HG03159 (cell line): Measurements from ENCODE around the gene SMG5.
"Not testable (repeated sequence)": the region's sequence is repeated elsewhere in the genome, so short reads cannot be mapped to it uniquely, and the experiment has no call there.

Experiments used
- ATAC-seq: cut with Tn5 transposase; IDR thresholded peaks from one replicate; pipeline ENCODE4 v1.9.1; 2021; ENCODE audit warnings: mild to moderate bottlenecking, moderate library complexity; ENCODE audit not compliant: unreplicated experiment

SMG5 gene, protein sequence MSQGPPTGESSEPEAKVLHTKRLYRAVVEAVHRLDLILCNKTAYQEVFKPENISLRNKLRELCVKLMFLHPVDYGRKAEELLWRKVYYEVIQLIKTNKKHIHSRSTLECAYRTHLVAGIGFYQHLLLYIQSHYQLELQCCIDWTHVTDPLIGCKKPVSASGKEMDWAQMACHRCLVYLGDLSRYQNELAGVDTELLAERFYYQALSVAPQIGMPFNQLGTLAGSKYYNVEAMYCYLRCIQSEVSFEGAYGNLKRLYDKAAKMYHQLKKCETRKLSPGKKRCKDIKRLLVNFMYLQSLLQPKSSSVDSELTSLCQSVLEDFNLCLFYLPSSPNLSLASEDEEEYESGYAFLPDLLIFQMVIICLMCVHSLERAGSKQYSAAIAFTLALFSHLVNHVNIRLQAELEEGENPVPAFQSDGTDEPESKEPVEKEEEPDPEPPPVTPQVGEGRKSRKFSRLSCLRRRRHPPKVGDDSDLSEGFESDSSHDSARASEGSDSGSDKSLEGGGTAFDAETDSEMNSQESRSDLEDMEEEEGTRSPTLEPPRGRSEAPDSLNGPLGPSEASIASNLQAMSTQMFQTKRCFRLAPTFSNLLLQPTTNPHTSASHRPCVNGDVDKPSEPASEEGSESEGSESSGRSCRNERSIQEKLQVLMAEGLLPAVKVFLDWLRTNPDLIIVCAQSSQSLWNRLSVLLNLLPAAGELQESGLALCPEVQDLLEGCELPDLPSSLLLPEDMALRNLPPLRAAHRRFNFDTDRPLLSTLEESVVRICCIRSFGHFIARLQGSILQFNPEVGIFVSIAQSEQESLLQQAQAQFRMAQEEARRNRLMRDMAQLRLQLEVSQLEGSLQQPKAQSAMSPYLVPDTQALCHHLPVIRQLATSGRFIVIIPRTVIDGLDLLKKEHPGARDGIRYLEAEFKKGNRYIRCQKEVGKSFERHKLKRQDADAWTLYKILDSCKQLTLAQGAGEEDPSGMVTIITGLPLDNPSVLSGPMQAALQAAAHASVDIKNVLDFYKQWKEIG

DNA sequence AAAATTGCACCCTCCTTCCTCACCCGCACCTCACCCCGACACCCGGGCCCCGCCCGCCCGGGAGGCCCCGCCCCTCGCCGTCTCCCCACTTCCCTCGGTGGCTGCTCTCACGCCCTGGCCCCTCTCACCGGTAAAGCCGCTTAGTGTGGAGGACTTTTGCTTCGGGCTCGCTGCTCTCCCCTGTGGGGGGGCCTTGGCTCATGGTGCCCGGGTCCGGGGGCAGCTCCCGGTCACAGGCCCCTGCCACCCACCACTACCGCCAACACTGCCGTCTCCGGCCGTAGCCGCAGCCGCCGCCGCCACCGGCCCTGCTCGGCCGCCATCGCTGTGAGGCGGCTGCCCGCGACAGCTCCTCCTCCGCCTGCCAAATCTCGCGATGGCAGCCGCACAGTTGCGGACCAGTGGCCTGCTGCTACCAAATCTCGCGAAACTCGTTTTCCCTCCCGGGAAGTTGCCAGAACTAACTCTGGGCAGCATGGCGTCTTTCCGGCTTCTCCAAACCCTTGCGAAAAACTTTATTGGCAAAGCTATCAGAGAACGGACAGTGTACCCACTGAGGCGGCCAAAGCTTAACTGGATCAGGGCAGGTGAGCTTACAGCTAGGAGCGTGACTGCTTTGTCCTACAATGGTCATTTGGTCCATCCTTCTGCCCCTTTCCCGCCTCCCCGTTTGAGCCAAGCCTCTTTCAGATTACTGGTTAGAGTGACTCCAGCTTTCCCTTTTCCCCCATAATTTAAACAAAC is at the start of gene SMG5:
TSS of gene SMG5 (minus strand) at position 347 of the 744 bp plus-strand sequence. CDS start at position 202, 145 bp downstream.
- peak; percentile 81 for ATAC-seq

- not testable (repeated sequence) for ATAC-seq
These were observed 40.6 kb upstream of the SMG5 start for GRCh38 chr1:156323179-156323578.

DNA sequence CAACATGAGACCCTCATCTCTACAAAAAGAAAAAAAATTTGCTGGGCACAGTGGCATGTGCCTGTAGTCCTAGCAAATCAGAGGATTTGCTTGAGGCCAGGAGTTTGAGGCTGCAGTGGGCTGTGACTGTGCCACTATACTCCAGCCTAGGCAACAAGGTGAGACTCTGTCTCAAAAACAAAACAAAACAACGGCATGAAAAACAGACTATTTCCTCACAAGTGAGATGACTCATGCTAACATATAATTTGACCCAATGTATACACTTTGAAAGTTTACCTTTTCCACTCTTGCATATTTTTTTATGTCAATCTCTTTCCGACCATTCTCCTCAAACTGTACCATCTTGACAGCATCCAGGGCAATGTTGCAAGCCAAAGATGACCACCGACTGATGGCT is 37.9 kb upstream of the SMG5 start:
- no peak for ATAC-seq

- ATAC-seq: no peak
These were observed 37.0 kb upstream of the SMG5 start for GRCh38 chr1:156319664-156320063.

DNA sequence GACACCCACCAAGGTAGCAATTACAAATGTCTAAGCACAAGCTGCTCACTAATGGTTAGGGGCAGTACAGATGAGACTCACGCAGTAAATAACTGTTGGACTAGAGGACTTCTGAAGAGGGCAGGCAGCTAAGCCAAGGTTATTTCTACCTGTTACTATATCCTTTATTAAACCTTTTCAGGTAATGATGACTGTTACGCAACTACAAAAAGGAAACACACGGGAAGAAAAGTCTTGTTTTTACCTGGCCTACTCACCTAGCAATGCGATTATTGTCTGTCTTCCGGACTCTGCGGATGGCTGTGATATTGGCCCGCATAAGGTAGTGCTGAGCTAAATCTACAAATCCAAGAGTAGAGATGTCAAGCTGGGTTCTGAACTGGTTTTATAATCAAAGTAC is 34.3 kb upstream of the SMG5 start:
- no peak for ATAC-seq

DNA sequence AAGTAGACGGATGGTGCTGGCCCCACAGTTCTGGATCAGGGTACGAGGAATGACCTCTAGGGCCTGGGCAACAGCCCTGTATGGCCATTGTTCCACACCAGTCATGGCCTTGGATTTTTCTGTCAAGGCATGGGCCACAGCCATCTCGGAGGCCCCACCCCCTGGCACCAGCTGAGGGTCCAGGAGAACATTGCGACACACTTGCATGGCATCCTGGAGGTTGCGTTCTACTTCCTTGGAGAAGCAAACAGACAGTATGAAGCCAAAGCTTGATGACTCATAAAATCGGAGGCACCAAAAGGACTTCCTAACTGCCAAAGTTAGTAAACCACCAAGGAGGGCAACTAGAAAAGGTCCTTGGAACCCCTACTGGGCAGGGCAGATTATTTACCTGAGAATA is 28.3 kb upstream of the SMG5 start:
- no peak for ATAC-seq

- ATAC-seq: no peak
These were observed 25.5 kb upstream of the SMG5 start for GRCh38 chr1:156308078-156308477.

- no peak for ATAC-seq
These were observed 22.6 kb upstream of the SMG5 start for GRCh38 chr1:156305215-156305614.

DNA sequence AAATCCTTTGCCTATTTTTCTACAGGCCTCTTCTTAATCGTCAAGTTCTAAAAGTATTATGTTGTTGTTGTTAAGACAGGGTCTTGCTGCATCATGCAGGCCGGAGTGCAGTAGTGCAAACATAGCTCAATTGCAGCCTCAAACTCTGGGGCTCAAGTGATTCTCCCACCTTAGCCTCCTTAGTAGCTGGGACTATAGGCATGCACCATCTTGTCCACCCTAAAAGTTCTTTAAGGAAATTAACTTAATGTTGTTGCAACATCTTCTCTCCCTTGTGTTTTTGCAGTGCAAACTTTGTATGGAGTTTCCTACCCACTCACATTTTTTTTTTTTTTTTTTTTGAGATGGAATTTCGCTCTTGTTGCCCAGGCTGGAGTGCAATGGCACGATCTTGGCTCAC is 20.6 kb upstream of the SMG5 start:
- ATAC-seq: no peak

DNA sequence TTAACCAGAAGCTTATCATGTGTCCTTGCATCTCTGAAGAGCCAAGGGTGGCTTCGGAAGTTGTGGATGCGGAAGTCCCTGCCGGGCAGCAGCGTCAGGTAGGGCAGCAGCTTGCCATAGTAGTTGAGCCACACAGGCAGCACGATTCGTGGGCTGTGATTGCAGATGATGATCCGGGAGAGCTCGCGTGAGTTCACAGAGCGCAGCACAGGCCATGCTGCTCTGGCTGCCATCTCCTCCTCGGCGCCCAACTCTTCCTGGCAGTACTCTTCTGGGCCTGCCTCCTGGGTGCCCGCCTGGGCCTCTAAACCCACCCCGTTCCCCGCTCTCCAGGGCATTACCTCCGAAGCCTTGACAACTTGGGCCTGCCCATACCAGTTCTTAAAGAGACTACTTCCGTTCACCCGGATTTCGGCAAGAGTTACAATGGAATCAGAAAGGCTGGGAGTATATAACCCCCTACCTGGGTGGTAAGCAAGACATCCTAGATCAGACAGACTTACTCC is 16.3 kb upstream of the SMG5 start, which contains the start of gene VHLL:
TSS of gene VHLL (minus strand) at position 456 of the 506 bp plus-strand sequence. CDS start at position 338, 118 bp downstream.
- no peak for ATAC-seq

DNA sequence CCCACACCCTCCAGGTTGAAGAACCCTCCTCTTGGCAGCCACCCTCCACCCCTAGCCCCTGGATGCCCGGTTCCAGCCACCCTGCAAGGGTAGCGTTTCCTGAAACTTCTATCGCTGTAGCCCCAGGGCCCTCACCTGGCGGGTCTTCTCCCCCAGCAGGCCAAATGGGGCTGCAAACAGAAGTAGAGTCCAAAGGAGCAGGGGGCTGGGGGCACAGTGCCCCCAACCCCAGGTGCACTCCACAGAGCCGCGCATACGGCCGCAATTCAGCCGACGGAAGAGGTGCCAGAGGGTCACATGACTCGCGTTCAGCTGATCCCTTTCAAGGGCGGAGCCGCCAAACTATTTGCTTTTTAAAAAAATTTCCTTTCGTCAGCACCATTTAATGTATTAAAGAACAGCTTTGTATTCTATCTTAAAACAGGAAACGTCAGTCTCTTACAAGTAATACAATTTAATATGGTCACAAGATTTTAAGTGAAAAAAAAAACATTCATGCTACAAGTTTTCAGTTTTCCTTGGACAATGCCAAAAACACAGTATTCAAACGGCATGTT is 12.8 kb upstream of the SMG5 start, which contains the start of gene GLMP:
TSS of gene GLMP (minus strand) at position 289 of the 557 bp plus-strand sequence. CDS start at position 255, 34 bp downstream.
- no peak for ATAC-seq

DNA sequence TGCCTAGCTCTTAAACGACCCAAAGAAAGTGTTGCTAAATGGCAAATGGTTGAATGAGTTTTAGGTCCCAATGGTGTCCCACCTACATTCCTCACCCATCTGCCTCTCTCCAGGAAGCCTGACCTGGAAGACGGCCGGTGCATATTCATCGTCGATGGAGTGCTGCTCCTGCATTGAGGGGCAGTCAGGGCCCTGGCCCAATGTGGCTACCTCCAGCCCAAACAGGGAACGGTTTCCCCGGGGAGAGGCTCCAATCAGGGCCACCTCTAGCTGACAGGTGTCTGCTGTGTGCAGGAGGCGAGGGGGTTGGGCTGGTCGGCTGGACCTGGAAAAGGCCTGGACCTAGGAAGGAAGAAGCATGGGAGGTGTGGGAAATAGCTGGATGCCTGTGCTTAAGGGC is 11.3 kb upstream of the SMG5 start:
- ATAC-seq: no peak

DNA sequence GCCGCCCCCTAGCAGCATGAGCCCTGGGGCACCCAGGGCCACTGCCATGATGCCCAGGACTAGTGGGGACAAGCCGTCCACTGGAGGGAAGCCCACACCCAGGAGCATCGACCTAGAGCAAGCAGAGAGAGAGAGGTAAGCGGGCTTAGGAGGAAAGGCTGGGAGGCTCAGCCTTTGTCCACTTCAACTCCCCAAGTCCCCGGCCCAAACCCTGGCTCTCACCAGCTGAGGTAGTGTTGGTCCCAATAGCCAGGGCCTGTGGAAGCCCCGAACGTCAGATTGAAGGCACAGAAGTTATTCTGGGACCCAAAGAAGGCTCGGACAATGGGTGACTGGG is 10.4 kb upstream of the SMG5 start:
- ATAC-seq: no peak

GRCh38 chr1:156291226-156292061 is 8.8 kb upstream of the SMG5 start:
- ATAC-seq: no peak

- ATAC-seq: no peak
These were observed 7.2 kb upstream of the SMG5 start for GRCh38 chr1:156289857-156290256.

DNA sequence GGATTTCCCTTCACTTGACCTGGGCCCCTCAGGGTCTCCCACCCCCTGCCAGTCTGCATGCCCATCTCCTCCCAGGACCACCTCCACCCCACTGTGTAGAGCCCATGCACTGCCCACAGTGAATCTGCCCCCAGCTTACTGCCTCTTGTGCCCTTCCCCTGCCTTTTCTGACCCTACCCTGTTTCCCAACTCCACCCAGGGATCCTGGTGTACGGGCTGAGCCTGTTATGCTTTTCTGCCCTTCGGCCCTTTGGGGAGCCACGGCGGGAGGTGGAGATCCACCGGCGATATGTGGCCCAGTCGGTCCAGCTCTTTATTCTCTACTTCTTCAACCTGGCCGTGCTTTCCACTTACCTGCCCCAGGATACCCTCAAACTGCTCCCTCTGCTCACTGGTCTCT is 3.4 kb upstream of the SMG5 start:
- no peak for ATAC-seq

- no peak for ATAC-seq
These were observed 2.8 kb upstream of the SMG5 start for GRCh38 chr1:156285437-156285836.

GRCh38 chr1:156284757-156285156 is 2.1 kb upstream of the SMG5 start:
- ATAC-seq: no peak

- ATAC-seq: no peak
These were observed 1.5 kb upstream of the SMG5 start, which contains the start of gene TMEM79 for GRCh38 chr1:156284112-156284511. Gene TMEM79 (plus strand): TSS chr1:156284325. CDS start chr1:156285227, 902 bp downstream.
